DND-41 (cell line): ENCODE results near the gene PPAT.

ENCODE experiments used
- CTCF ChIP-seq: IDR thresholded peaks from 2 replicates; pipeline ENCODE4 v1.5.1; 2012; ENCODE audit warnings: borderline replicate concordance, low read length, moderate library complexity, mild to moderate bottlenecking; ENCODE audit not compliant: poor library complexity, severe bottlenecking; ENCODE audit errors: extremely low read depth
- EZH2 ChIP-seq: IDR thresholded peaks from 3 replicates; pipeline ENCODE4 v1.6.1; 2012; ENCODE audit warnings: borderline replicate concordance, low read depth, mild to moderate bottlenecking, moderate library complexity, low read length, inconsistent platforms; ENCODE audit not compliant: severe bottlenecking

GRCh38 chr4:56430203-56430602, 5.2 kb downstream of the PPAT start:
- TF ChIP-seq CTCF (no peak), EZH2 (no peak)
